GM12891 (cell line): Measurements from ENCODE around the gene EPB41L4A.

ENCODE experiments used
- POLR2A ChIP-seq: IDR thresholded peaks from 2 replicates; pipeline ENCODE4 v1.6.1; 2011; ENCODE audit warnings: low read depth, low read length, control low read depth
- POLR2AphosphoS5 ChIP-seq: IDR thresholded peaks from 2 replicates; pipeline ENCODE4 v1.6.1; 2011; ENCODE audit warnings: low read depth, low read length, control low read depth

- no peak for TF ChIP-seq POLR2A
- TF ChIP-seq POLR2AphosphoS5, result no peak
These were observed 69.7 kb downstream of the EPB41L4A start for GRCh38 chr5:112349371-112349770.
